ENCODE measurements around the gene MR1. TPM values are rescaled to one million over a fixed set of nuclear protein-coding genes. Genes with fewer than 3 reads are reported as not detected.

Gene MR1
- polyA plus RNA-seq, 1 of the 3 experiments (the other 2 are of a cell fraction): 7.0 TPM

GRCh38 chr1:181028196-181028595, 5.6 kb upstream of the MR1 start:
- H3K4me3 ChIP-seq (ENCODE audit: low read depth in 2 of 2, low read length in 1 of 2): no peak overlapping the region
- CTCF ChIA-PET: interaction anchor here (1.1 to 1.7 kb wide), 2 partner anchors 14 to 115 kb away, joined by 3 to 5 read pairs; no protein-coding TSS in a partner anchor
- H3K9me3 ChIP-seq: no peaks in the 10 kb centered on the region
- peaks cover 0 to 2% of the 10 kb centered on the region in 2 experiments; a peak in 2 of 4 replicates for H3K4me1 ChIP-seq (ENCODE audit: control insufficient read depth in 1 of 2, insufficient read depth in 2 of 2, low read depth in 1 of 2, low read length in 1 of 2)
- DNase-seq: no peak
- no peaks in the 10 kb centered on the region for H3K9me2 ChIP-seq
- TF ChIP-seq CHD2 (IDR thresholded peaks at IDR 0.05; ENCODE audit: low read length, partially characterized antibody): no peak
- no peak for TF ChIP-seq FOSL2 (IDR thresholded peaks at IDR 0.05; ENCODE audit: borderline replicate concordance, low read depth)
- TF ChIP-seq ZBTB33 (IDR thresholded peaks at IDR 0.05; ENCODE audit: borderline replicate concordance, low read depth): no peak
- TF ChIP-seq TEAD4 (IDR thresholded peaks at IDR 0.05; ENCODE audit: borderline replicate concordance, insufficient read depth): no peak
- TF ChIP-seq SMC3 (IDR thresholded peaks at IDR 0.05; ENCODE audit: low read depth, low read length): no peak
- TF ChIP-seq REST (IDR thresholded peaks at IDR 0.05; ENCODE audit: low read depth, low read length): no peak
- no peak for TF ChIP-seq POLR2AphosphoS5 (IDR thresholded peaks at IDR 0.05; ENCODE audit: low read depth, low read length)
- no peak for TF ChIP-seq YY1 (IDR thresholded peaks at IDR 0.05; ENCODE audit: low read depth)
- no peak for TF ChIP-seq EP300 (IDR thresholded peaks at IDR 0.05; ENCODE audit: borderline replicate concordance in 1 of 2, low read depth in 1 of 2, low read length in 1 of 2)
- TF ChIP-seq GABPA (IDR thresholded peaks at IDR 0.05; ENCODE audit: low read depth): no peak
- TF ChIP-seq NRF1 (IDR thresholded peaks at IDR 0.05; ENCODE audit: low read depth, low read length): no peak
- no peak for TF ChIP-seq IRF3 (IDR thresholded peaks at IDR 0.05; ENCODE audit: low read depth, low read length)
- TF ChIP-seq MAX (IDR thresholded peaks at IDR 0.05; ENCODE audit: low read depth): no peak
- no peak for TF ChIP-seq CTCF (IDR thresholded peaks at IDR 0.05)
- TF ChIP-seq ELF1 (IDR thresholded peaks at IDR 0.05): no peak
- H4K20me1 ChIP-seq (ENCODE audit: insufficient read depth): no peaks in the 10 kb centered on the region
- no peak overlapping the region for H3K9ac ChIP-seq
- no peaks in the 10 kb centered on the region for H3K79me2 ChIP-seq (ENCODE audit: insufficient read depth)
- H3F3A ChIP-seq (replicated peaks; ENCODE audit: insufficient read depth): peaks cover 14% of the 10 kb centered on the region
- no peak overlapping the region for H3K27ac ChIP-seq (ENCODE audit: low read depth in 2 of 2, low read length in 1 of 2)
- no peak overlapping the region for H3K4me2 ChIP-seq
- H3K27me3 ChIP-seq (ENCODE audit: insufficient read depth): no peaks in the 10 kb centered on the region
- POLR2A ChIA-PET: no interaction called here
- no peaks in the 10 kb centered on the region for H3K36me3 ChIP-seq (replicated peaks in 1 of 2; ENCODE audit: control insufficient read depth in 1 of 2, insufficient read depth in 2 of 2, low read length in 1 of 2)
- no peak overlapping the region for H2AFZ ChIP-seq (ENCODE audit: low read depth)

All from SK-N-SH (cell line).